H1 (cell line): ENCODE data around the gene RHEB. TPM values are rescaled to one million over a fixed set of nuclear protein-coding genes. Genes with fewer than 3 reads are reported as not detected.

Experiments used
- CTCF ChIA-PET: fragments of 300-600 bp; sonication (Branson Sonifier 250); formaldehyde crosslinking; loops from one replicate; lab custom pipeline; 2021; ENCODE audit not compliant: partially characterized antibody; lab: Charles Lee
- POLR2A ChIA-PET: fragments of 300-600 bp; sonication (Branson Sonifier 250); formaldehyde crosslinking; loops from one replicate; lab custom pipeline; 2021; ENCODE audit warnings: inconsistent platforms; ENCODE audit not compliant: partially characterized antibody; lab: Charles Lee
- DNase-seq, 2 experiments: peaks; one replicate each; pipeline versions ENCODE4 v3.0.0 to v3.0.0-alpha.2; 2010 to 2022; ENCODE audit warnings: low spot score in 2 of 2, low read depth in 1 of 2, mixed read lengths in 1 of 2
- FAIRE-seq: peaks from 2 replicates; lab custom pipeline; 2011; peaks lifted over from hg19 to GRCh38; lab: Jason Lieb, UNC
- H2AFZ ChIP-seq: 2 replicates; pipeline ENCODE4 v1.8.1; 2012; ENCODE audit warnings: low read length, inconsistent platforms
- H2AK5ac ChIP-seq: 2 replicates; pipeline ENCODE4 v1.6.1; 2013; ENCODE audit warnings: low read depth, low read length
- H2BK120ac ChIP-seq: replicated peaks from 2 replicates; pipeline ENCODE3; 2013; ENCODE audit warnings: low read depth, low read length, inconsistent platforms
- H2BK12ac ChIP-seq: 2 replicates; pipeline ENCODE4 v1.6.1; 2013; ENCODE audit warnings: low read depth, low read length
- H2BK15ac ChIP-seq: 2 replicates; pipeline ENCODE4 v1.6.1; 2013; ENCODE audit warnings: low read length
- H2BK20ac ChIP-seq: 2 replicates; pipeline ENCODE4 v1.6.1; 2013; ENCODE audit warnings: low read length
- H2BK5ac ChIP-seq: 2 replicates; pipeline ENCODE4 v1.6.1; 2013; ENCODE audit warnings: low read depth, low read length
- H3K14ac ChIP-seq: 2 replicates; pipeline ENCODE4 v1.6.1; 2013; ENCODE audit warnings: inconsistent platforms; ENCODE audit not compliant: insufficient read length
- H3K18ac ChIP-seq: 2 replicates; pipeline ENCODE4 v1.6.1; 2013; ENCODE audit warnings: low read length; ENCODE audit errors: extremely low read depth
- H3K23ac ChIP-seq: 2 replicates; pipeline ENCODE4 v1.6.1; 2013; ENCODE audit warnings: inconsistent platforms; ENCODE audit not compliant: insufficient read length
- H3K23me2 ChIP-seq: 2 replicates; pipeline ENCODE4 v1.6.1; 2013; ENCODE audit warnings: low read depth, low read length
- H3K27ac ChIP-seq: 2 replicates; pipeline ENCODE4 v1.6.1; 2011; ENCODE audit warnings: low read depth, low read length, inconsistent platforms
- H3K27me3 ChIP-seq, 4 experiments: replicated peaks in 1 of 4; 1 replicate in 1 of 4; 2 replicates in 3 of 4; pipeline versions ENCODE4 v1.6.1 to v1.8.1; 2011 to 2013; ENCODE audit warnings: low read length in 3 of 4, mild to moderate bottlenecking in 3 of 4, inconsistent platforms in 2 of 4, mixed read lengths in 2 of 4, moderate library complexity in 1 of 4; ENCODE audit not compliant: control insufficient read depth in 3 of 4, insufficient read depth in 3 of 4; ENCODE audit errors: extremely low read depth in 1 of 4
- H3K36me3 ChIP-seq, 4 experiments: 2 replicates each; pipeline versions ENCODE4 v1.6.1 to v1.8.1; 2011 to 2013; ENCODE audit warnings: mild to moderate bottlenecking in 4 of 4, low read length in 3 of 4, moderate library complexity in 2 of 4, control low read depth in 1 of 4, inconsistent platforms in 1 of 4; ENCODE audit not compliant: insufficient read depth in 4 of 4, control insufficient read depth in 2 of 4
- H3K4ac ChIP-seq: replicated peaks from 2 replicates; pipeline ENCODE3; 2013; ENCODE audit warnings: low read length, low read depth, mixed read lengths, inconsistent platforms; ENCODE audit not compliant: insufficient read length
- H3K4me1 ChIP-seq, 4 experiments: replicated peaks in 1 of 4; 1 replicate in 1 of 4; 2 replicates in 3 of 4; pipeline versions ENCODE4 v1.6.1 to v1.8.1; 2011 to 2013; ENCODE audit warnings: low read length in 3 of 4, inconsistent platforms in 2 of 4, mixed read lengths in 1 of 4; ENCODE audit not compliant: insufficient read depth in 4 of 4, control insufficient read depth in 3 of 4
- H3K4me2 ChIP-seq, 2 experiments: 2 replicates each; pipeline versions ENCODE4 v1.6.1 to v1.8.1; 2011 to 2013; ENCODE audit warnings: low read depth in 2 of 2, low read length in 2 of 2, control low read depth in 1 of 2, inconsistent platforms in 1 of 2, mild to moderate bottlenecking in 1 of 2; ENCODE audit not compliant: insufficient read depth in 1 of 2
- H3K4me3 ChIP-seq, 4 experiments: fragments of 200-600, 300-600 bp in 1 of 4; sonication (generic), shearing (Covaris generic), sonication (Bioruptor Twin) in 1 of 4; 2 replicates each; pipeline versions ENCODE4 v1.5.1 to v1.8.1; 2011 to 2016; ENCODE audit warnings: low read length in 4 of 4, low read depth in 3 of 4, control low read depth in 2 of 4, inconsistent platforms in 2 of 4, mild to moderate bottlenecking in 2 of 4, mixed read lengths in 1 of 4, moderate library complexity in 1 of 4; ENCODE audit not compliant: insufficient read depth in 2 of 4; ENCODE audit errors: extremely low read depth in 1 of 4
- H3K56ac ChIP-seq: replicated peaks from 2 replicates; pipeline ENCODE3; 2013; ENCODE audit warnings: low read depth, mild to moderate bottlenecking, mixed read lengths, low read length, inconsistent platforms; ENCODE audit not compliant: insufficient read length
- H3K79me1 ChIP-seq: 2 replicates; pipeline ENCODE4 v1.6.1; 2013; ENCODE audit warnings: low read depth, low read length, control low read depth
- H3K79me2 ChIP-seq, 2 experiments: 2 replicates each; pipeline versions ENCODE4 v1.6.1 to v1.8.1; 2012 to 2013; ENCODE audit warnings: low read length in 2 of 2, mild to moderate bottlenecking in 2 of 2, inconsistent platforms in 1 of 2; ENCODE audit not compliant: insufficient read depth in 2 of 2, control insufficient read depth in 1 of 2
- H3K9ac ChIP-seq, 4 experiments: replicated peaks in 1 of 4; 1 replicate in 1 of 4; 2 replicates in 3 of 4; pipeline versions ENCODE4 v1.6.1 to v1.8.1; 2011 to 2013; ENCODE audit warnings: low read depth in 3 of 4, low read length in 3 of 4, control low read depth in 2 of 4, mild to moderate bottlenecking in 2 of 4, moderate library complexity in 2 of 4, inconsistent platforms in 1 of 4; ENCODE audit errors: extremely low read depth in 1 of 4
- H3K9me3 ChIP-seq, 2 experiments: 2 replicates each; pipeline versions ENCODE4 v1.6.1 to v1.8.1; 2012 to 2013; ENCODE audit warnings: mild to moderate bottlenecking in 2 of 2, moderate library complexity in 2 of 2, control low read depth in 1 of 2, inconsistent platforms in 1 of 2, low read depth in 1 of 2, low read length in 1 of 2, mixed read lengths in 1 of 2; ENCODE audit not compliant: insufficient read depth in 2 of 2
- H4K20me1 ChIP-seq, 2 experiments: replicated peaks in 1 of 2; 2 replicates each; pipeline versions ENCODE3 to v1.8.1; 2011 to 2013; ENCODE audit warnings: inconsistent platforms in 2 of 2, low read length in 2 of 2, mild to moderate bottlenecking in 1 of 2; ENCODE audit not compliant: insufficient read depth in 2 of 2, control insufficient read depth in 1 of 2
- H4K5ac ChIP-seq: 2 replicates; pipeline ENCODE4 v1.6.1; 2013; ENCODE audit warnings: low read length, low read depth, mixed read lengths, inconsistent platforms; ENCODE audit not compliant: insufficient read length
- H4K8ac ChIP-seq: 2 replicates; pipeline ENCODE4 v1.8.0; 2013; ENCODE audit warnings: mild to moderate bottlenecking, moderate library complexity, low read length, inconsistent platforms; ENCODE audit not compliant: insufficient read depth; ENCODE audit errors: extremely low read depth
- H4K91ac ChIP-seq: replicated peaks from 2 replicates; pipeline ENCODE3; 2013; ENCODE audit warnings: low read length, mixed read lengths, inconsistent platforms; ENCODE audit not compliant: insufficient read length
- BRCA1 ChIP-seq: IDR thresholded peaks from 2 replicates; pipeline ENCODE4 v1.6.1; 2012; ENCODE audit warnings: low read depth, low read length, improper control_type of control experiment
- CHD1 ChIP-seq: IDR thresholded peaks from 2 replicates; pipeline ENCODE4 v1.6.1; 2012; ENCODE audit warnings: low read depth, low read length, improper control_type of control experiment
- GABPA ChIP-seq: IDR thresholded peaks from 2 replicates; pipeline ENCODE4 v1.6.1; 2011; ENCODE audit warnings: mild to moderate bottlenecking, low read length, moderate library complexity, borderline replicate concordance; ENCODE audit not compliant: insufficient read depth
- HDAC2 ChIP-seq, 2 experiments: fragments of 300-600 bp in 1 of 2; sonication (generic) in 1 of 2; IDR thresholded peaks; 2 replicates each; pipeline ENCODE4 v1.6.1; 2011 to 2012; ENCODE audit warnings: low read depth in 2 of 2, low read length in 2 of 2, mild to moderate bottlenecking in 2 of 2, moderate library complexity in 2 of 2, borderline replicate concordance in 1 of 2, inconsistent platforms in 1 of 2
- KDM4A ChIP-seq: IDR thresholded peaks from one replicate; pipeline ENCODE4 v1.7.1; 2012; ENCODE audit warnings: low read depth, mild to moderate bottlenecking, moderate library complexity, low read length, inconsistent platforms; ENCODE audit not compliant: severe bottlenecking
- PHF8 ChIP-seq: fragments of 200-600 bp; sonication (generic); conservative IDR thresholded peaks from 2 replicates; pipeline ENCODE4 v1.7.1; 2012; ENCODE audit warnings: low read depth, mild to moderate bottlenecking, inconsistent platforms, low read length, moderate library complexity
- RNF2 ChIP-seq: fragments of 200-900, 300-1000 bp; sonication (generic); IDR thresholded peaks from 2 replicates; pipeline ENCODE4 v1.7.1; 2016; ENCODE audit warnings: borderline replicate concordance, low read depth, mild to moderate bottlenecking, antibody characterized with exemption, low read length; ENCODE audit not compliant: poor library complexity, severe bottlenecking; ENCODE audit errors: missing control alignments
- SIRT6 ChIP-seq: IDR thresholded peaks from one replicate; pipeline ENCODE4 v1.7.1; 2012; ENCODE audit warnings: low read length, inconsistent platforms
- SP4 ChIP-seq: IDR thresholded peaks from 2 replicates; pipeline ENCODE4 v1.6.1; 2012; ENCODE audit warnings: low read length, inconsistent platforms
- SRF ChIP-seq: IDR thresholded peaks from 2 replicates; pipeline ENCODE4 v1.6.1; 2011; ENCODE audit warnings: mild to moderate bottlenecking, low read depth, low read length, moderate library complexity
- SUZ12 ChIP-seq: fragments of 200-600 bp; sonication (generic); IDR thresholded peaks from 2 replicates; pipeline ENCODE4 v1.6.1; 2012; ENCODE audit warnings: mild to moderate bottlenecking, inconsistent platforms, low read length, moderate library complexity, mixed read lengths
- TEAD4 ChIP-seq: IDR thresholded peaks from 2 replicates; pipeline ENCODE4 v1.6.1; 2012; ENCODE audit warnings: low read depth, low read length, inconsistent platforms, mixed read lengths
- WGBS, 2 experiments: shearing (Covaris generic) in 1 of 2; methylation state at CpG; one replicate each; pipeline versions ENCODE4 v1.1.6 to v1.1.7; 2013 to 2015; ENCODE audit warnings: low lambda C conversion rate in 2 of 2, mixed read lengths in 2 of 2, inconsistent platforms in 1 of 2, low coverage in 1 of 2, missing lambda C conversion rate in 1 of 2; ENCODE audit not compliant: insufficient replicate concordance in 2 of 2, insufficient coverage in 1 of 2, insufficient read length in 1 of 2; ENCODE audit errors: extremely low coverage in 1 of 2, missing lambda C conversion rate in 1 of 2; 5-methylcytosine and 5-hydroxymethylcytosine counted together
- polyA plus RNA-seq, 7 experiments: library from polyadenylated mRNA; depleted of rRNA in 3 of 7; stranded (reverse) in 5 of 7; unstranded in 2 of 7; fragments of >200 nt in 5 of 7; fragments of 200-250 nt in 2 of 7; gene quantifications; 1 replicate in 5 of 7; 2 replicates in 1 of 7; 4 replicates in 1 of 7; pipeline versions ENCODE4 v1.2.1 to v1.2.3, GENCODE V29; 2011 to 2013; ENCODE audit warnings: missing spikeins in 2 of 7, mixed read lengths in 2 of 7
- total RNA-seq: library from RNA; stranded (reverse); fragmentation: NEBNext Ultra II Directional; extraction: Animal tissue kit (Norgen Biotek cat#: 25700); gene quantifications from 2 replicates; pipeline ENCODE4 v1.2.1, GENCODE V29; 2021

Gene RHEB
- total and polyA plus RNA-seq, 2 of the 8 experiments (the other 6 are each of a cell fraction or from before 2014, with no cell fraction given), result 60.8 to 132 TPM

- TF ChIP-seq PHF8 (no peak), BRCA1 (no peak), SP4 (no peak), HDAC2 (IDR thresholded peaks at IDR 0.05; ENCODE audit: borderline replicate concordance in 1 of 2, low read depth in 2 of 2, low read length in 2 of 2) (no peak), SRF (no peak), KDM4A (no peak), CHD1 (no peak), SIRT6 (no peak), TEAD4 (no peak), RNF2 (no peak), SUZ12 (no peak), GABPA (no peak)
- H3K4me3 ChIP-seq, result no peak overlapping the region
- H2AFZ ChIP-seq, result 0 out of 2 replicates have a peak overlapping the region, but pooled peaks have one; percentile 64
- H3K4ac ChIP-seq, result no peak overlapping the region
- peak overlapping the region; percentile 48 for H2BK15ac ChIP-seq
- H3K18ac ChIP-seq, result no peak overlapping the region; the same call in 1 of the 2 replicates
- H3K79me2 ChIP-seq, result no peaks in the 10 kb centered on the region
- H3K79me1 ChIP-seq, result no peaks in the 10 kb centered on the region
- H2BK12ac ChIP-seq, result peak overlapping the region; percentile 97; the same call in 1 of the 2 replicates
- FAIRE-seq (no peak), DNase-seq (no peak)
- H3K9me3 ChIP-seq, result peaks cover 3 to 10% of the 10 kb centered on the region in 2 experiments; a peak in 3 of 4 replicates
- no peak overlapping the region for H3K9ac ChIP-seq
- no peaks in the 10 kb centered on the region for H3K36me3 ChIP-seq
- H4K91ac ChIP-seq, result peak overlapping the region; percentile 58
- H3K14ac ChIP-seq, result no peak overlapping the region
- H2BK5ac ChIP-seq, result peak overlapping the region; percentile 68; the same call in 1 of the 2 replicates
- H3K27me3 ChIP-seq, result peaks cover 0 to under 1% (median under 1%) of the 10 kb centered on the region in 4 experiments; a peak in 3 of 7 replicates
- 77% methylated on average over 13 of the region's 13 CpGs; no CpG with 5 or more reads in 1 of the 2 experiments for WGBS, 2 experiments
- no peak overlapping the region for H2AK5ac ChIP-seq
- H2BK20ac ChIP-seq, result 0 out of 2 replicates have a peak overlapping the region, but pooled peaks have one; percentile 95
- H2BK120ac ChIP-seq, result no peak overlapping the region
- H3K23me2 ChIP-seq, result no peaks in the 10 kb centered on the region; the same call in 1 of the 2 replicates
- no peak overlapping the region for H3K56ac ChIP-seq
- H3K23ac ChIP-seq, result no peak overlapping the region
- H3K4me2 ChIP-seq, result no peak overlapping the region
- POLR2A ChIA-PET, result interaction anchor here (0.8 to 1.8 kb wide), 4 partner anchors 9 to 25 kb away, joined by 3 to 6 read pairs (median 4); no protein-coding TSS in a partner anchor
- CTCF ChIA-PET, result interaction anchor here (1.2 to 13.7 kb wide), 3 partner anchors 13 to 79 kb away, joined by 3 to 185 read pairs (median 6); partner anchors contain the start of gene CRYGN
- H3K27ac ChIP-seq, result no peak overlapping the region
- no peak overlapping the region for H4K5ac ChIP-seq
- H3K4me1 ChIP-seq, result peaks cover 4 to 28% (median 18%) of the 10 kb centered on the region in 4 experiments
- H4K20me1 ChIP-seq, result no peaks in the 10 kb centered on the region
- peak overlapping the region; percentile 87 for H4K8ac ChIP-seq
These were observed 66.3 kb downstream of the RHEB start for GRCh38 chr7:151453326-151453791.
